AG04449 (cell line): ENCODE data around the gene CRISP1.
"Not testable (repeated sequence)": the region's sequence is repeated elsewhere in the genome, so short reads cannot be mapped to it uniquely, and the experiment has no call there.

Source experiments
- CTCF ChIA-PET: fragments of 350-600 bp; formaldehyde crosslinking; extraction: SDS; loops from one replicate; lab custom pipeline; 2021; ENCODE audit warnings: antibody characterized with exemption; lab: Yijun Ruan, JAX
- POLR2A ChIA-PET: fragments of 400-600, 350-600 bp; formaldehyde crosslinking; extraction: SDS; loops from one replicate; lab custom pipeline; 2020; ENCODE audit warnings: antibody characterized with exemption, inconsistent platforms; lab: Yijun Ruan, JAX
- DNase-seq: peaks from one replicate; pipeline ENCODE4 v3.0.0-alpha.2; 2010; ENCODE audit warnings: low read depth, low spot score
- H3K4me3 ChIP-seq: 2 replicates; pipeline ENCODE4 v1.5.1; 2011; ENCODE audit warnings: low read depth, mild to moderate bottlenecking, control low read depth, low read length
- TF ChIP-seq, protein P1 (sequence below): IDR thresholded peaks from one replicate; pipeline ENCODE4 v1.5.1; 2011; ENCODE audit warnings: mild to moderate bottlenecking, moderate library complexity, low read length, control low read depth, inconsistent platforms; ENCODE audit not compliant: insufficient read depth; ENCODE audit errors: missing control alignments

The CRISP1 gene

DNA sequence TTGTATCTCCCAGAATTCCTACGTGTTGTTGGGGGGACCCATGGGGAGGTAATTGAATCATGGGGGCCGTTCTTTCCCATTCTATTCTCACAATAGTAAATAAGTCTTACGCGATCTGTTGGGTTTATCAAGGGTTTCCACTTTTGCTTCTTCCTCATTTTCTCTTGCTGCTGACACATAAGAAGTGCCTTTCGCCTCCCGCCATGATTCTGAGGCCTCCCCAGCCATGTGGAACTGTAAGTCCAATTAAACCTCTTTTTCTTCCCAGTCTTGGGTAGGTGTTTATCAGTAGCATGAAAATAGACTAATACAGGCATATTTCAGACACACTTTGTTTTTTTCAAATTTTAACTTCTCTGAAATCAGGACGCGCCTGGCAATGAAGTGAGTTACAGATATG is 64.8 kb downstream of the CRISP1 start:
- TF ChIP-seq, protein P1, sequence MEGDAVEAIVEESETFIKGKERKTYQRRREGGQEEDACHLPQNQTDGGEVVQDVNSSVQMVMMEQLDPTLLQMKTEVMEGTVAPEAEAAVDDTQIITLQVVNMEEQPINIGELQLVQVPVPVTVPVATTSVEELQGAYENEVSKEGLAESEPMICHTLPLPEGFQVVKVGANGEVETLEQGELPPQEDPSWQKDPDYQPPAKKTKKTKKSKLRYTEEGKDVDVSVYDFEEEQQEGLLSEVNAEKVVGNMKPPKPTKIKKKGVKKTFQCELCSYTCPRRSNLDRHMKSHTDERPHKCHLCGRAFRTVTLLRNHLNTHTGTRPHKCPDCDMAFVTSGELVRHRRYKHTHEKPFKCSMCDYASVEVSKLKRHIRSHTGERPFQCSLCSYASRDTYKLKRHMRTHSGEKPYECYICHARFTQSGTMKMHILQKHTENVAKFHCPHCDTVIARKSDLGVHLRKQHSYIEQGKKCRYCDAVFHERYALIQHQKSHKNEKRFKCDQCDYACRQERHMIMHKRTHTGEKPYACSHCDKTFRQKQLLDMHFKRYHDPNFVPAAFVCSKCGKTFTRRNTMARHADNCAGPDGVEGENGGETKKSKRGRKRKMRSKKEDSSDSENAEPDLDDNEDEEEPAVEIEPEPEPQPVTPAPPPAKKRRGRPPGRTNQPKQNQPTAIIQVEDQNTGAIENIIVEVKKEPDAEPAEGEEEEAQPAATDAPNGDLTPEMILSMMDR: no peak
- no peak for DNase-seq
- ChIA-PET CTCF (no interaction called here), POLR2A (no interaction called here)
- no peak overlapping the region for H3K4me3 ChIP-seq

DNA sequence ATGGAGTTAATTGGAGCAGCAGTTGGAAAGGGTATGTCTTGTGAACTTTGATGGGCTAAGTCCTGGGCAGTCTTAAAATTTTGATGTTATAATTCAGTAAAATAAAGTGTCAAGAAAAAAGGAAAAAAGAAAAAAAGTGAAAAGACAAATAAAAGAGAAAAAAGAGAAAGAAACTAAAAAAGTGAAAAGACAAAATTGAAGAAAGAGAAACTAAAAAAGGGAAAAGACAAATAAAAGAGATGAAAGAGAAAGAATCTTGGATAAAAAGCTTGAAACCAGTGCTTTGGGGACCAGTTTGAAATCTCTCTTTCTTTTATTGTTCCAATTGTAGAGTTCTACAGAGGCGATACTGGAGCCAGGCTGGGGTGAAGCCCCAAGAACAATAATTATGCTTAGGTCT is 67.2 kb downstream of the CRISP1 start:
- TF ChIP-seq, protein P1: no peak
- no peak overlapping the region for H3K4me3 ChIP-seq
- ChIA-PET CTCF (no interaction called here), POLR2A (interaction anchor here (0.8 kb wide), 1 partner anchor 10 kb away, joined by 3 read pairs; no protein-coding TSS in a partner anchor)
- no peak for DNase-seq

DNA sequence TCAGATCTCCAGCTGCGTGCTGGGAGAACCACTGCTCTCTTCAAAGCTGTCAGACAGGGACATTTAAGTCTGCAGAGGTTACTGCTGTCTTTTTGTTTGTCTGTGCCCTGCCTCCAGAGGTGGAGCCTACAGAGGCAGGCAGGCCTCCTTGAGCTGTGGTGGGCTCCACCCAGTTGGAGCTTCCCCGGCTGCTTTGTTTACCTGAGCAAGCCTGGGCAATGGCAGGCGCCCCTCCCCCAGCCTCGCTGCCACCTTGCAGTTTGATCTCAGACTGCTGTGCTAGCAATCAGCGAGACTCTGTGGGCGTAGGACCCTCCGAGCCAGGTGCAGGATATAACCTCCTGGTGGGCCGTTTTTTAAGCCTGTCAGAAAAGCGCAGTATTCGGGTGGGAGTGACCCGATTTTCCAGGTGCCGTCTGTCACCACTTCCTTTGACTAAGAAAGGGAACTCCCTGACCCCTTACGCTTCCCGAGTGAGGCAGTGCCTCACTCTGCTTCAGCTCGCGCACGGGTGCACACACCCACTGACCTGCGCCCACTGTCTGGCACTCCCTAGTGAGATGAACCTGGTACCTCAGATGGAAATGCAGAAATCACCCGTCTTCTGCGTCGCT is 69.4 kb downstream of the CRISP1 start:
- DNase-seq, POLR2A ChIA-PET, H3K4me3 ChIP-seq, CTCF ChIA-PET: not testable (repeated sequence)

DNA sequence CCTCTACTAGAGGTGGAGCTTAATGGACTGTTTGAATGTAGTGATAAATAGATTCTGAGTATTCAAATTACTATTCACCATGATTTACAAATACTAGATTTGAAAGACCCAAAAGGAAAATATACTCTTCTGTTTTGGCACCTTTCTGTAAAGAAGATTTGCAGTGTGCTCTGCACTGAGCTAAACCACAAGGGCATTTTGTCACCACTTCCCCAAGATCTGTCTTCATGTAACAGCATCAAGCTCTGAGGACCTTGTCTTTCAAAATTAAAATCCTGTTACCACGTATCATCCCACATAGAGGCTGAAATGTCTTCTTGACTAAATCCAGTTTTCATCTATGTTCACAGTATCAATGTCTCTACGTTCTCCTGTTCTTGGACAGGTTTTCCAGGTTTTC is 76.0 kb downstream of the CRISP1 start:
- no peak for DNase-seq
- no peak overlapping the region for H3K4me3 ChIP-seq
- POLR2A ChIA-PET: no interaction called here
- CTCF ChIA-PET: no interaction called here
- TF ChIP-seq, protein P1: no peak

DNA sequence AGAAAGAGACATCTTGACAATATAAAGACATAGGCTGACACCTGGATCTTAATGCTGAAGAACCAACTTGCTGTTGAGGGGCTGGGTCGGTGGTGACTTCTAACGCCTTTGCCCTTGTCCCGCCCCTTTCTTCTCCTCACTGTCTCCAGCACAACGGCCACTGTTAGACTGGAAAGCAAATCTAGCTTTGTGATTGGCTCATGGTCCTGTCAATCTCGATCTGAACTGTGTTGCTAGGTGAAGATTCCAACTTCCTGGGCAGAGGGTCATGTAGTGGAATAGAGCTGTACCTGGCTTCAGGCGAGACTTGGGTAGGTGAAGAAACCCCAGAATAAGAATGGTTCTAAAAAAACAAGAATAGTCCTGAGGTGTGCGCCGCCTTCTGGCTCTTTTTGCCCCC is 79.2 kb downstream of the CRISP1 start, which contains the start of gene PGK2:
Gene PGK2, minus strand, starts transcription at position 110 of the 400 bp plus-strand sequence. Its CDS starts 98 bp downstream, at position 12.
- ChIA-PET CTCF (no interaction called here), POLR2A (no interaction called here)
- DNase-seq: no peak
- H3K4me3 ChIP-seq: no peak within 1 kb of the TSS
- TF ChIP-seq, protein P1: no peak

GRCh38 chr6:49784272-49784671 is 82.1 kb downstream of the CRISP1 start:
- TF ChIP-seq, protein P1: no peak
- POLR2A ChIA-PET: no interaction called here
- no peak overlapping the region for H3K4me3 ChIP-seq
- DNase-seq: no peak
- CTCF ChIA-PET: no interaction called here
